PC-9 (cell line): ENCODE results near the gene DCP2. TPM values are rescaled to one million over a fixed set of nuclear protein-coding genes. Genes with fewer than 3 reads are reported as not detected.

Experiments used
- BruUV-seq: library from RNA; stranded (reverse); fragments of 400-500 nt; replicated peaks from 2 replicates; lab custom pipeline; 2021; lab: Mats Ljungman, UMichigan
- CTCF ChIA-PET: fragments of 300-600 bp; sonication (Branson Sonifier 250); formaldehyde crosslinking; loops from one replicate; lab custom pipeline; 2022; ENCODE audit warnings: antibody characterized with exemption; lab: Charles Lee
- POLR2A ChIA-PET: fragments of 300-600 bp; sonication (Branson Sonifier 250); formaldehyde crosslinking; loops from one replicate; lab custom pipeline; 2022; ENCODE audit warnings: antibody characterized with exemption; ENCODE audit not compliant: unreplicated experiment; lab: Charles Lee
- DNase-seq, 2 experiments: peaks; one replicate each; pipeline versions ENCODE4 v3.0.0 to v3.0.0-alpha.2; 2015 to 2022; ENCODE audit warnings: mixed read lengths in 1 of 2
- H2AFZ ChIP-seq: fragments of 200-600 bp; sonication (generic); 2 replicates; pipeline ENCODE4 v1.8.1; 2017; ENCODE audit warnings: antibody characterized with exemption
- H3F3A ChIP-seq: fragments of 200-600 bp; sonication (generic); 2 replicates; pipeline ENCODE4 v1.8.1; 2017; ENCODE audit warnings: antibody characterized with exemption, mild to moderate bottlenecking, low read depth; ENCODE audit not compliant: insufficient read depth
- H3K27ac ChIP-seq: fragments of 200-600 bp; sonication (generic); 2 replicates; pipeline ENCODE4 v1.6.1; 2016; ENCODE audit warnings: mixed run types
- H3K27me3 ChIP-seq: fragments of 200-600 bp; sonication (generic); 2 replicates; pipeline ENCODE4 v1.6.1; 2016; ENCODE audit warnings: low read depth, mixed run types; ENCODE audit not compliant: insufficient read depth
- H3K36me3 ChIP-seq: fragments of 200-600 bp; sonication (generic); 2 replicates; pipeline ENCODE4 v1.6.1; 2016; ENCODE audit warnings: low read depth, mixed run types
- H3K4me1 ChIP-seq: fragments of 200-600 bp; sonication (generic); replicated peaks from 2 replicates; pipeline ENCODE4 v1.6.1; 2016; ENCODE audit warnings: mixed run types; ENCODE audit not compliant: insufficient read depth
- H3K4me2 ChIP-seq: fragments of 200-600 bp; sonication (generic); 2 replicates; pipeline ENCODE4 v1.6.1; 2017; ENCODE audit warnings: mixed run types
- H3K4me3 ChIP-seq: fragments of 200-600 bp; sonication (generic); 2 replicates; pipeline ENCODE4 v1.6.1; 2016; ENCODE audit warnings: mixed run types
- H3K79me2 ChIP-seq: fragments of 200-600 bp; sonication (generic); 2 replicates; pipeline ENCODE4 v1.6.1; 2017; ENCODE audit warnings: low read depth, mixed run types
- H3K9me2 ChIP-seq: fragments of 200-600 bp; sonication (generic); 2 replicates; pipeline ENCODE4 v1.8.1; 2017; ENCODE audit warnings: mild to moderate bottlenecking; ENCODE audit not compliant: insufficient read depth
- H3K9me3 ChIP-seq: fragments of 200-600 bp; sonication (generic); 2 replicates; pipeline ENCODE4 v1.8.1; 2016; ENCODE audit warnings: low read depth; ENCODE audit not compliant: insufficient read depth
- H4K20me1 ChIP-seq: fragments of 200-600 bp; sonication (generic); 2 replicates; pipeline ENCODE4 v1.8.1; 2017; ENCODE audit not compliant: insufficient read depth
- EZH2 ChIP-seq: fragments of 200-600 bp; sonication (generic); IDR thresholded peaks from 2 replicates; pipeline ENCODE4 v1.8.0; 2017; ENCODE audit warnings: antibody characterized with exemption, low read depth
- intact Hi-C: fragments of 100-400 bp; cut with micrococcal nuclease; formaldehyde crosslinking; loops from one replicate; pipeline ENCODE4 v1.10.0; 2022; ENCODE audit not compliant: unreplicated experiment
- total RNA-seq: library from RNA; stranded (reverse); gene quantifications from 2 replicates; pipeline ENCODE4 v1.2.3, GENCODE V29; 2021
- TF ChIP-seq, protein P1 (sequence below): fragments of 200-600 bp; sonication (generic); conservative IDR thresholded peaks from 2 replicates; pipeline ENCODE4 v1.6.1; 2017; ENCODE audit warnings: mixed run types, antibody characterized with exemption, mild to moderate bottlenecking, moderate library complexity

The DCP2 gene
- total RNA-seq, 1 experiment from 2014 or later = 45.6 TPM

DNA sequence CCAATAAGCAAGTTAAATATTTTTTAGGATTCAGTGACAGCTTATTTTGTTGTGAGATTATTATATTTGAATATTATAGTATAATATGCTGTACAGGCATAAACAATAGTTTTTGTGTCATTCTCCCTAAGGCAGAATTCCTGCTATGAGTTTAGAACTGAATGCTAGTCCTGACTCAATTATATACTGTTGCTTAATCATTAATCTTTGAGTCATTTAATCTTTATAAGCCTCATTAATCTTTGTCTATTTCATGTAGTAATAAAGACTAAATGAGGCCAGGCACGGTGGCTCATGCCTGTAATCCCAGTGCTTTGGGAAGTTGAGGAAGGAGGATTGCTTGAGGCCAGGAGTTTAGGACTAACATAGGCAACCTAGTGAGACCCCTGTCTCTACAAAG is 3.6 kb upstream of the DCP2 start:
- Histone ChIP-seq H3K27ac (no peak overlapping the region), H4K20me1 (no peaks in the 10 kb centered on the region), H3K9me3 (no peaks in the 10 kb centered on the region; the same call in 1 of the 2 replicates), H3K4me2 (no peak overlapping the region), H3K4me3 (no peak overlapping the region), H2AFZ (no peak overlapping the region), H3K27me3 (no peaks in the 10 kb centered on the region), H3K4me1 (peaks cover 32% of the 10 kb centered on the region), H3K79me2 (peaks cover 15% of the 10 kb centered on the region), H3K36me3 (no peaks in the 10 kb centered on the region), H3F3A (peaks cover 12% of the 10 kb centered on the region; the same call in 1 of the 2 replicates), H3K9me2 (no peaks in the 10 kb centered on the region)
- TF ChIP-seq, protein P1, sequence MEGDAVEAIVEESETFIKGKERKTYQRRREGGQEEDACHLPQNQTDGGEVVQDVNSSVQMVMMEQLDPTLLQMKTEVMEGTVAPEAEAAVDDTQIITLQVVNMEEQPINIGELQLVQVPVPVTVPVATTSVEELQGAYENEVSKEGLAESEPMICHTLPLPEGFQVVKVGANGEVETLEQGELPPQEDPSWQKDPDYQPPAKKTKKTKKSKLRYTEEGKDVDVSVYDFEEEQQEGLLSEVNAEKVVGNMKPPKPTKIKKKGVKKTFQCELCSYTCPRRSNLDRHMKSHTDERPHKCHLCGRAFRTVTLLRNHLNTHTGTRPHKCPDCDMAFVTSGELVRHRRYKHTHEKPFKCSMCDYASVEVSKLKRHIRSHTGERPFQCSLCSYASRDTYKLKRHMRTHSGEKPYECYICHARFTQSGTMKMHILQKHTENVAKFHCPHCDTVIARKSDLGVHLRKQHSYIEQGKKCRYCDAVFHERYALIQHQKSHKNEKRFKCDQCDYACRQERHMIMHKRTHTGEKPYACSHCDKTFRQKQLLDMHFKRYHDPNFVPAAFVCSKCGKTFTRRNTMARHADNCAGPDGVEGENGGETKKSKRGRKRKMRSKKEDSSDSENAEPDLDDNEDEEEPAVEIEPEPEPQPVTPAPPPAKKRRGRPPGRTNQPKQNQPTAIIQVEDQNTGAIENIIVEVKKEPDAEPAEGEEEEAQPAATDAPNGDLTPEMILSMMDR = no peak
- TF ChIP-seq EZH2 = no peak
- BruUV-seq = no TSS peak
- ChIA-PET POLR2A (no interaction called here), CTCF (no interaction called here)
- DNase-seq = no peak
- intact Hi-C loops = loop anchor here (10.0 kb wide), 1 partner anchor 418 kb away; no protein-coding TSS in a partner anchor

DNA sequence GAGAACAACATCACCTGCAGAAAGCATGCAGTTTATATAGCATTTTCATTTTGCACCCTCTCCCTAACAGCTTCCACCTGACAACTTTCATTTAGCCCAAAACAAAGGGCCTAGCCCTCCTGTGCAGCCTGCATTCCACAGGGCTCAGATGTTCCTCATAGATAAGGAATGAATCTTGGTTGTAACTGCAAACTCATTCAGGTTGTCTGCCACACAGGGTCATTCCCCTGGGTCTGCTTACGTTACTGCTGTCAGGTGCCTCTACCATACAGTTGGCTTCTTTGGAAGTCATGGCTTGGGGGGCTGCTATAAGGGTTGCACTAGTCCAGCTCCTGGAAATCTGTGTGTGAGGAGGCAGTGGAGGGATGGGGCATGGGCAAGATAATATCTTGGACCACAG is 2.7 kb upstream of the DCP2 start:
- H3K4me3 ChIP-seq = no peak overlapping the region
- ChIA-PET CTCF (no interaction called here), POLR2A (no interaction called here)

GRCh38 chr5:112974901-112975300 is 1.7 kb upstream of the DCP2 start:
- Histone ChIP-seq H4K20me1 (no peaks in the 10 kb centered on the region), H3K27ac (no peak overlapping the region), H2AFZ (no peak overlapping the region), H3K79me2 (peaks cover 33% of the 10 kb centered on the region), H3K9me2 (no peaks in the 10 kb centered on the region), H3K4me2 (no peak overlapping the region), H3K9me3 (no peaks in the 10 kb centered on the region; the same call in 1 of the 2 replicates), H3K36me3 (no peaks in the 10 kb centered on the region), H3K4me1 (peaks cover 32% of the 10 kb centered on the region), H3F3A (peaks cover 6% of the 10 kb centered on the region; the same call in 1 of the 2 replicates), H3K4me3 (no peak overlapping the region), H3K27me3 (no peaks in the 10 kb centered on the region)
- POLR2A ChIA-PET = no interaction called here
- CTCF ChIA-PET = no interaction called here
- intact Hi-C loops = loop anchor here (5.0 to 10.0 kb wide), 4 partner anchors 98 to 420 kb away; partner anchors contain the start of gene SRP19
- no peak for DNase-seq
- no TSS peak for BruUV-seq
- TF ChIP-seq, protein P1 = no peak
- TF ChIP-seq EZH2 = no peak

More for the DNA sequence above, 2.7 kb upstream of the DCP2 start:
- no peak for DNase-seq
- Histone ChIP-seq H3K9me2 (no peaks in the 10 kb centered on the region), H3K79me2 (peaks cover 23% of the 10 kb centered on the region), H3F3A (peaks cover 6% of the 10 kb centered on the region; the same call in 1 of the 2 replicates), H3K36me3 (no peaks in the 10 kb centered on the region), H3K4me1 (peaks cover 32% of the 10 kb centered on the region), H3K9me3 (no peaks in the 10 kb centered on the region; the same call in 1 of the 2 replicates), H4K20me1 (no peaks in the 10 kb centered on the region), H3K27me3 (no peaks in the 10 kb centered on the region), H3K4me2 (no peak overlapping the region), H2AFZ (no peak overlapping the region), H3K27ac (no peak overlapping the region)
- BruUV-seq = no TSS peak
- intact Hi-C loops = loop anchor here (10.0 kb wide), 1 partner anchor 419 kb away; no protein-coding TSS in a partner anchor
- TF ChIP-seq EZH2 = no peak
- TF ChIP-seq, protein P1 = no peak
